HK-2 (cell line): ENCODE measurements around the gene COL17A1.

Experiments
- DNase-seq: peaks from one replicate; pipeline ENCODE4 v3.0.0-alpha.2; 2018; ENCODE audit not compliant: unreplicated experiment

COL17A1 gene

GRCh38 chr10:104098358-104098925 lies 12.8 kb upstream of the COL17A1 start:
- no peak for DNase-seq

GRCh38 chr10:104096692-104097091 lies 11.0 kb upstream of the COL17A1 start:
- no peak for DNase-seq

GRCh38 chr10:104092749-104093148 lies 7.1 kb upstream of the COL17A1 start:
- DNase-seq: no peak

- no peak for DNase-seq
Measured at GRCh38 chr10:104090611-104091010, 4.9 kb upstream of the COL17A1 start.

GRCh38 chr10:104089621-104090020 lies 3.9 kb upstream of the COL17A1 start:
- no peak for DNase-seq

- no peak for DNase-seq
Measured at GRCh38 chr10:104088239-104088638, 2.6 kb upstream of the COL17A1 start.

- DNase-seq: no peak
Measured at GRCh38 chr10:104084482-104085142, 1.1 kb downstream of the COL17A1 start.

GRCh38 chr10:104081998-104082397 lies 3.7 kb downstream of the COL17A1 start:
- DNase-seq: no peak

- no peak for DNase-seq
Measured at GRCh38 chr10:104080762-104081161, 4.9 kb downstream of the COL17A1 start.

- DNase-seq: no peak
Measured at GRCh38 chr10:104077663-104078151, 8.0 kb downstream of the COL17A1 start.

GRCh38 chr10:104077247-104077646 lies 8.4 kb downstream of the COL17A1 start:
- DNase-seq: no peak

- DNase-seq: no peak
Measured at GRCh38 chr10:104076743-104077160, 8.9 kb downstream of the COL17A1 start.

- DNase-seq: no peak
Measured at GRCh38 chr10:104074505-104074904, 11.2 kb downstream of the COL17A1 start.

- no peak for DNase-seq
Measured at GRCh38 chr10:104072786-104073185, 12.9 kb downstream of the COL17A1 start.

- no peak for DNase-seq
Measured at GRCh38 chr10:104069613-104070012, 16.1 kb downstream of the COL17A1 start.

GRCh38 chr10:104067525-104067924 lies 18.2 kb downstream of the COL17A1 start:
- DNase-seq: no peak

- no peak for DNase-seq
Measured at GRCh38 chr10:104066945-104067344, 18.7 kb downstream of the COL17A1 start.

GRCh38 chr10:104065748-104066147 lies 19.9 kb downstream of the COL17A1 start:
- DNase-seq: no peak

- DNase-seq: no peak
Measured at GRCh38 chr10:104061196-104061595, 24.5 kb downstream of the COL17A1 start.

GRCh38 chr10:104059364-104059763 lies 26.3 kb downstream of the COL17A1 start:
- DNase-seq: no peak

GRCh38 chr10:104057717-104058116 lies 28.0 kb downstream of the COL17A1 start:
- DNase-seq: no peak

GRCh38 chr10:104056619-104057273 lies 28.9 kb downstream of the COL17A1 start:
- no peak for DNase-seq

- DNase-seq: peak; percentile 43
Measured at GRCh38 chr10:104054430-104054829, 31.2 kb downstream of the COL17A1 start.
